Parathyroid adenoma (tissue), 2 donors: ENCODE data around the gene CHST4.
"Not testable (repeated sequence)": the region's sequence is repeated elsewhere in the genome, so short reads cannot be mapped to it uniquely, and the experiment has no call there.

ENCODE experiments used
- H2AFZ ChIP-seq: fragments of 300-600 bp; sonication (generic); one replicate; pipeline ENCODE4 v1.7.0; 2017; ENCODE audit warnings: antibody characterized with exemption, mild to moderate bottlenecking
- H3K27ac ChIP-seq: fragments of 300-600 bp; sonication (generic); one replicate; pipeline ENCODE4 v1.7.0; 2017
- H3K27me3 ChIP-seq: fragments of 300-600 bp; sonication (generic); one replicate; pipeline ENCODE4 v1.7.0; 2017; ENCODE audit warnings: low read length; ENCODE audit not compliant: control insufficient read depth, insufficient read depth
- H3K36me3 ChIP-seq: fragments of 300-600 bp; sonication (generic); one replicate; pipeline ENCODE4 v1.7.0; 2017; ENCODE audit warnings: low read length; ENCODE audit not compliant: control insufficient read depth, insufficient read depth
- H3K4me1 ChIP-seq: fragments of 300-600 bp; sonication (generic); one replicate; pipeline ENCODE4 v1.7.0; 2017; ENCODE audit warnings: control low read depth
- H3K4me2 ChIP-seq: fragments of 300-600 bp; sonication (generic); one replicate; pipeline ENCODE4 v1.7.0; 2017; ENCODE audit warnings: low read length
- H3K4me3 ChIP-seq: fragments of 300-600 bp; sonication (generic); one replicate; pipeline ENCODE4 v1.7.0; 2017; ENCODE audit warnings: low read depth, low read length
- H3K79me2 ChIP-seq: fragments of 300-600 bp; sonication (generic); one replicate; pipeline ENCODE4 v1.7.0; 2017; ENCODE audit warnings: control low read depth
- H3K9ac ChIP-seq: fragments of 300-600 bp; sonication (generic); one replicate; pipeline ENCODE4 v1.7.0; 2017; ENCODE audit warnings: mild to moderate bottlenecking
- H3K9me3 ChIP-seq: fragments of 300-600 bp; sonication (generic); one replicate; pipeline ENCODE4 v1.7.0; 2017; ENCODE audit warnings: low read length; ENCODE audit not compliant: control insufficient read depth
- TF ChIP-seq, protein P1 (sequence below): fragments of 300-600 bp; sonication (generic); IDR thresholded peaks from one replicate; pipeline ENCODE4 v1.7.0; 2017; ENCODE audit warnings: antibody characterized with exemption, mild to moderate bottlenecking
- donor health status: primary hyperparathyroidism.

Gene CHST4

DNA sequence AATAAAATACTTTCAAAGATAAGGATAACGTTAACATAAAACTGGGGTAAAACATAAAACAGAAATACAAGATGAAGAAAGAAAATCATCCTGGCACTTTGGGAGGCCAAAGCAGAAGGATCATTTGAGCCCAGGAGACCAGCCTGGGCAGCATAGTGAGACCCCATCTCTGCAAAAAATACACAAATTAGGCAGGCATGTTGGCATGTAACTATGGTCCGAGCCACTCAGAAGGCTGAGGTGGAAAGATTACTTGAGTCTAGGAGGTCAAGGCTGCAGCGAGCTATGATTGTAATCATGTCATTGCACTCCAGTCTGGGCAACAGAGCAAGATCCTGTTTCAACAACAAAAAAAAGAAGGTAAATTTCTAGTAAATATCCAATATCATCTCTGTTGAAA lies 31.1 kb downstream of the CHST4 start:
- no peak overlapping the region for H2AFZ ChIP-seq
- no peak overlapping the region for H3K4me2 ChIP-seq
- H3K79me2 ChIP-seq, result no peaks in the 10 kb centered on the region
- no peak overlapping the region for H3K9ac ChIP-seq
- H3K9me3 ChIP-seq, result no peaks in the 10 kb centered on the region
- no peak overlapping the region for H3K4me3 ChIP-seq
- no peaks in the 10 kb centered on the region for H3K36me3 ChIP-seq
- TF ChIP-seq, protein P1, sequence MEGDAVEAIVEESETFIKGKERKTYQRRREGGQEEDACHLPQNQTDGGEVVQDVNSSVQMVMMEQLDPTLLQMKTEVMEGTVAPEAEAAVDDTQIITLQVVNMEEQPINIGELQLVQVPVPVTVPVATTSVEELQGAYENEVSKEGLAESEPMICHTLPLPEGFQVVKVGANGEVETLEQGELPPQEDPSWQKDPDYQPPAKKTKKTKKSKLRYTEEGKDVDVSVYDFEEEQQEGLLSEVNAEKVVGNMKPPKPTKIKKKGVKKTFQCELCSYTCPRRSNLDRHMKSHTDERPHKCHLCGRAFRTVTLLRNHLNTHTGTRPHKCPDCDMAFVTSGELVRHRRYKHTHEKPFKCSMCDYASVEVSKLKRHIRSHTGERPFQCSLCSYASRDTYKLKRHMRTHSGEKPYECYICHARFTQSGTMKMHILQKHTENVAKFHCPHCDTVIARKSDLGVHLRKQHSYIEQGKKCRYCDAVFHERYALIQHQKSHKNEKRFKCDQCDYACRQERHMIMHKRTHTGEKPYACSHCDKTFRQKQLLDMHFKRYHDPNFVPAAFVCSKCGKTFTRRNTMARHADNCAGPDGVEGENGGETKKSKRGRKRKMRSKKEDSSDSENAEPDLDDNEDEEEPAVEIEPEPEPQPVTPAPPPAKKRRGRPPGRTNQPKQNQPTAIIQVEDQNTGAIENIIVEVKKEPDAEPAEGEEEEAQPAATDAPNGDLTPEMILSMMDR, result no peak
- H3K27me3 ChIP-seq, result no peaks in the 10 kb centered on the region
- no peaks in the 10 kb centered on the region for H3K4me1 ChIP-seq
- H3K27ac ChIP-seq, result no peak overlapping the region

DNA sequence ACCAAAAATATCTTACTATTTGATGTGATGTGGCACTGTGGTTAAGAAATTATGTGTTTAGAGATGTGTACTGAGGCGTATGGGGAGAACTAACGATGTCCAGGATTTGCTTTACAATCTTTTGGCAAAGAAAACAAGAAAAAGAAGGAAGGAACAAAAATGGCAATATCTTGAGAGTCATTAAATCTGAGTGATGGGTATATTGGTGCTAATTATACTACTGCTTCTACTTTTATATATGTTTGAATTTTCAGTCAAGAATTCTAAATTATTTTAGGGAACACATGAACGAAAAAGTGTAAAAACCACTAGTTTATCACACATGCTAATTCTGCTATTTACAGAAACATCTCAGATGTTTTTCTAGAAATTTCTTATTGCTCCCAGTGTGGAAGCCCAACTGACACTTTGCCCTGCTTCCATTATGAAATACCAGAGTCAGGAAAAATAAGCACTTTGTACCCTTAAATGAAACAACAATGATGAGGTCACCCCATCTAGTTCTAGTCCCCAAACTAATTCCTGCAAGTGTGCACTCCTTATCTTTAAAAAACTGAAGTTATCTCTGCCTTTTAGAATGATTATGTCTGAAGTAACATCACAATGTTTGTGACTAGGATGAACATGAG lies 31.8 kb downstream of the CHST4 start:
- Histone ChIP-seq H3K27ac (no peak overlapping the region), H3K9me3 (no peaks in the 10 kb centered on the region), H3K4me1 (no peaks in the 10 kb centered on the region), H3K9ac (no peak overlapping the region), H3K79me2 (no peaks in the 10 kb centered on the region), H3K4me2 (no peak overlapping the region), H2AFZ (no peak overlapping the region), H3K36me3 (no peaks in the 10 kb centered on the region), H3K4me3 (no peak overlapping the region), H3K27me3 (no peaks in the 10 kb centered on the region)
- TF ChIP-seq, protein P1, result no peak

DNA sequence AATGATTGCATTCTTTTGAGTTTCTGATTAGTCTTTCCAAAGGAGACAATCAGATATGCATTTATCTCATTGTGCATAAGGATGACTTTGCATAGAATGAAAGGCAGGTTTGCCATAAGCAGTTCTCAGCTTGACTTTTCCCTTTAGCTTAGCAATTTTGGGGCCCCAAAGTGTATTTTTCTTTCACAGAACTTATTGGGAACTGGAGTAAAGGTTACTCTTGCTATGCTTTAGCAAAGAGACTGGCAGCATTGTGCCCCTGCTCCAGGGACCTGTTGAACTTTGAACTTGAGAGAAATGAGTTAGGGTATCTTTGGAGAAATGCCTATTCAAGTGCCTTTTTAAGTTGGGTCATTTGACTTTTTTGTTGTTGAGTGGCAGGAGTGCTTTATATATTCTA lies 33.6 kb downstream of the CHST4 start:
- Histone ChIP-seq H3K79me2 (no peaks in the 10 kb centered on the region), H3K9ac (no peak overlapping the region), H3K4me1 (no peaks in the 10 kb centered on the region), H3K4me2 (no peak overlapping the region), H2AFZ (no peak overlapping the region), H3K27me3 (no peaks in the 10 kb centered on the region), H3K4me3 (no peak overlapping the region), H3K36me3 (no peaks in the 10 kb centered on the region), H3K9me3 (no peaks in the 10 kb centered on the region), H3K27ac (no peak overlapping the region)
- TF ChIP-seq, protein P1, result no peak

DNA sequence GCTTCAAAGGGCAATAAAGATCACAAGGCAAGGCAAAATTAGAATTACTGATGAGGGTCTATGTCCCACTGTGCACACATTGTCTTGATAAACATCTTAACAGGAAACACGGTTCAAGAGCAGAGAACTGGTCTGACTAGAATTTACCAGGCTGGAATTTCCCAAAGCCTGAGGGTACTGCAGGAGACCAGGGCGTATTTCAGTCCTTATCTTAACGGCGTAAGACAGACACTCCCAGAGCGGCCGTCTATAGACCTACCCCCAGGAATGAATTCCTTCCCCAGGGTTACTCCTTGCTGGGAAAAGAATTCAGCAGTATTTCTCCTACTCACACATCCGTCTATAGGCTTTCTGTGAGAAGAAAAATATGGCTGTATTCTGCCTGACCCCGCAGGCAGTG lies 35.7 kb downstream of the CHST4 start:
- H3K4me3 ChIP-seq, H3K4me1 ChIP-seq: not testable (repeated sequence)

DNA sequence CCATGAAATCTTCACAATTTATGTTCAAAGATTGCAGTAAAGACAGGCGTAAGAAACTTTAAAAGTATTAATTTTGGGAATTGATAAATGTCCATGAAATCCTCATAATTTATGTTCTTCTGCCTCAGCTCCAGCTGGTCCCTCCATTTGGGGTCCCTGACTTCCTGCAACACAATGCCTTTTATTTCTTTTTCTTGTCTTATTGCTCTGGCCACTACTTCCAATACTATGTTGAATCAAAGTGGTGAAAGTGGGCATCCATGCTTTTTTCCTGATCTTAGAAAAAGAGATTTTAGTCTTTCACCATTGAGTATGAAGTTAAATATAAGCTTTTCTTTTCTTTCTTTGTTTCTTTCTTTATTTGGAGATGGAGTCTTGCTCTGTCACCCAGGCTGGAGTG lies 36.3 kb downstream of the CHST4 start:
- Histone ChIP-seq H3K27me3 (no peaks in the 10 kb centered on the region), H3K9ac (no peak overlapping the region), H3K9me3 (no peaks in the 10 kb centered on the region), H3K36me3 (no peaks in the 10 kb centered on the region), H3K4me2 (no peak overlapping the region), H2AFZ (no peak overlapping the region), H3K79me2 (no peaks in the 10 kb centered on the region), H3K27ac (no peak overlapping the region), H3K4me3 (no peak overlapping the region), H3K4me1 (no peaks in the 10 kb centered on the region)
- TF ChIP-seq, protein P1, result no peak

More for the DNA sequence above, 35.7 kb downstream of the CHST4 start:
- not testable (repeated sequence) for H3K9me3 ChIP-seq, H3K27me3 ChIP-seq, H2AFZ ChIP-seq, H3K36me3 ChIP-seq, H3K27ac ChIP-seq, H3K9ac ChIP-seq, H3K79me2 ChIP-seq, H3K4me2 ChIP-seq
